H9 (cell line): ENCODE data around the gene RCC1. TPM values are rescaled to one million over a fixed set of nuclear protein-coding genes. Genes with fewer than 3 reads are reported as not detected.
A peak's percentile ranks its signal among the peaks of the same experiment; 100 is the strongest.

ENCODE experiments used
- DNase-seq: peaks from one replicate; pipeline ENCODE4 v3.0.0-alpha.2; 2017
- H2AFZ ChIP-seq: one replicate; pipeline ENCODE4 v1.6.1; 2013; ENCODE audit warnings: mild to moderate bottlenecking, low read length, control low read depth, moderate library complexity
- H2AK5ac ChIP-seq: 2 replicates; pipeline ENCODE4 v1.6.1; 2013; ENCODE audit warnings: low read length, control low read depth, mixed read lengths; ENCODE audit not compliant: insufficient read length
- H2BK120ac ChIP-seq: one replicate; pipeline ENCODE4 v1.6.1; 2013; ENCODE audit warnings: low read depth, mild to moderate bottlenecking, low read length, control low read depth, inconsistent platforms; ENCODE audit not compliant: poor library complexity, severe bottlenecking
- H2BK12ac ChIP-seq: 2 replicates; pipeline ENCODE4 v1.6.1; 2013; ENCODE audit warnings: low read length, control low read depth, mixed read lengths, low read depth; ENCODE audit not compliant: insufficient read length
- H2BK15ac ChIP-seq: 2 replicates; pipeline ENCODE4 v1.6.1; 2013; ENCODE audit warnings: low read depth, low read length, control low read depth
- H2BK20ac ChIP-seq: one replicate; pipeline ENCODE4 v1.6.1; 2013; ENCODE audit warnings: low read depth, mild to moderate bottlenecking, low read length, control low read depth, inconsistent platforms; ENCODE audit not compliant: poor library complexity, severe bottlenecking
- H2BK5ac ChIP-seq: 2 replicates; pipeline ENCODE4 v1.6.1; 2013; ENCODE audit warnings: low read length, control low read depth, mixed read lengths; ENCODE audit not compliant: insufficient read length
- H3K14ac ChIP-seq: 2 replicates; pipeline ENCODE4 v1.6.1; 2013; ENCODE audit warnings: low read length, control low read depth; ENCODE audit not compliant: insufficient read depth
- H3K18ac ChIP-seq: 2 replicates; pipeline ENCODE4 v1.6.1; 2013; ENCODE audit warnings: low read depth, mild to moderate bottlenecking, mixed read lengths, low read length, control low read depth; ENCODE audit not compliant: insufficient read length
- H3K23ac ChIP-seq: 2 replicates; pipeline ENCODE4 v1.6.1; 2013; ENCODE audit warnings: low read length, control low read depth, mixed read lengths, low read depth; ENCODE audit not compliant: insufficient read length
- H3K23me2 ChIP-seq: 2 replicates; pipeline ENCODE4 v1.6.1; 2013; ENCODE audit warnings: low read depth, mild to moderate bottlenecking, mixed read lengths, low read length, control low read depth; ENCODE audit not compliant: insufficient read length, poor library complexity, severe bottlenecking
- H3K27ac ChIP-seq: 2 replicates; pipeline ENCODE4 v1.5.1; 2013; ENCODE audit warnings: low read length, control low read depth, mixed read lengths, low read depth; ENCODE audit not compliant: insufficient read length
- H3K27me3 ChIP-seq: 2 replicates; pipeline ENCODE4 v1.6.1; 2013; ENCODE audit warnings: low read length, control low read depth, inconsistent platforms; ENCODE audit not compliant: insufficient read depth
- H3K4ac ChIP-seq: 2 replicates; pipeline ENCODE4 v1.6.1; 2013; ENCODE audit warnings: low read depth, mild to moderate bottlenecking, control low read depth, inconsistent platforms, low read length, moderate library complexity
- H3K4me1 ChIP-seq: 2 replicates; pipeline ENCODE4 v1.6.1; 2013; ENCODE audit warnings: low read length, control low read depth, inconsistent platforms; ENCODE audit not compliant: insufficient read depth
- H3K4me2 ChIP-seq: 2 replicates; pipeline ENCODE4 v1.6.1; 2013; ENCODE audit warnings: low read length, control low read depth, mixed read lengths; ENCODE audit not compliant: insufficient read length, insufficient read depth
- H3K56ac ChIP-seq: 2 replicates; pipeline ENCODE4 v1.6.1; 2013; ENCODE audit warnings: low read depth, mild to moderate bottlenecking, mixed read lengths, low read length, control low read depth; ENCODE audit not compliant: insufficient read length
- H3K79me1 ChIP-seq: 2 replicates; pipeline ENCODE4 v1.6.1; 2013; ENCODE audit warnings: low read depth, mild to moderate bottlenecking, moderate library complexity, low read length, control low read depth, inconsistent platforms; ENCODE audit not compliant: insufficient read depth, poor library complexity, severe bottlenecking
- H3K79me2 ChIP-seq: 2 replicates; pipeline ENCODE4 v1.6.1; 2013; ENCODE audit warnings: low read length, control low read depth, inconsistent platforms; ENCODE audit not compliant: insufficient read depth
- H3K9ac ChIP-seq: 2 replicates; pipeline ENCODE4 v1.6.1; 2013; ENCODE audit warnings: low read length, control low read depth, mixed read lengths; ENCODE audit not compliant: insufficient read length; ENCODE audit errors: extremely low read depth
- H3K9me3 ChIP-seq: one replicate; pipeline ENCODE4 v1.6.1; 2013; ENCODE audit warnings: low read depth, low read length, inconsistent platforms; ENCODE audit not compliant: control insufficient read depth
- H3T11ph ChIP-seq: one replicate; pipeline ENCODE4 v1.6.1; 2013; ENCODE audit warnings: mild to moderate bottlenecking, low read length, control low read depth, inconsistent platforms
- H4K20me1 ChIP-seq: one replicate; pipeline ENCODE4 v1.6.1; 2013; ENCODE audit not compliant: control insufficient read depth, insufficient read length, insufficient read depth
- H4K5ac ChIP-seq: 2 replicates; pipeline ENCODE4 v1.6.1; 2013; ENCODE audit warnings: low read depth, mild to moderate bottlenecking, mixed read lengths, low read length, control low read depth; ENCODE audit not compliant: insufficient read length
- H4K8ac ChIP-seq: replicated peaks from 2 replicates; pipeline ENCODE4 v1.6.1; 2013; ENCODE audit warnings: low read length, control low read depth, mixed read lengths, low read depth; ENCODE audit not compliant: insufficient read length
- H4K91ac ChIP-seq: 2 replicates; pipeline ENCODE4 v1.6.1; 2013; ENCODE audit warnings: low read depth, mild to moderate bottlenecking, moderate library complexity, mixed read lengths, low read length, control low read depth; ENCODE audit not compliant: insufficient read length
- H3K27ac Mint-ChIP-seq, 3 experiments: 2 replicates in 2 of 3; 3 replicates in 1 of 3; pipeline ENCODE4 v1.8.0; 2020 to 2021; ENCODE audit warnings: mixed read lengths in 3 of 3, mild to moderate bottlenecking in 1 of 3, moderate library complexity in 1 of 3
- H3K27me3 Mint-ChIP-seq: 2 replicates; pipeline ENCODE4 v1.8.0; 2021; ENCODE audit warnings: low read depth, mild to moderate bottlenecking, moderate library complexity, mixed read lengths
- H3K36me3 Mint-ChIP-seq, 3 experiments: 2 replicates in 2 of 3; 3 replicates in 1 of 3; pipeline ENCODE4 v1.8.0; 2020 to 2021; ENCODE audit warnings: low read depth in 3 of 3, mixed read lengths in 3 of 3; ENCODE audit not compliant: insufficient read depth in 1 of 3
- H3K4me1 Mint-ChIP-seq, 2 experiments: 2 replicates each; pipeline ENCODE4 v1.8.0; 2020; ENCODE audit warnings: mixed read lengths in 2 of 2
- H3K4me3 Mint-ChIP-seq, 2 experiments: 2 replicates in 1 of 2; 3 replicates in 1 of 2; pipeline ENCODE4 v1.8.0; 2020 to 2021; ENCODE audit warnings: mild to moderate bottlenecking in 2 of 2, mixed read lengths in 2 of 2, moderate library complexity in 1 of 2
- H3K9me3 Mint-ChIP-seq, 2 experiments: 2 replicates in 1 of 2; 3 replicates in 1 of 2; pipeline ENCODE4 v1.8.0; 2020; ENCODE audit warnings: mild to moderate bottlenecking in 2 of 2, mixed read lengths in 2 of 2, moderate library complexity in 1 of 2
- WGBS: extraction: QIAGEN DNeasy Blood & Tissue Kit; methylation state at CpG from one replicate; pipeline ENCODE4 v1.1.7; 2013; ENCODE audit warnings: missing lambda C conversion rate, low lambda C conversion rate, mixed read lengths; ENCODE audit not compliant: insufficient read length; ENCODE audit errors: extremely low coverage; 5-methylcytosine and 5-hydroxymethylcytosine counted together
- long read RNA-seq: library from polyadenylated mRNA; unstranded; transcript quantifications from one replicate; pipeline ENCODE4 v2.0.0, GENCODE V29; 2020
- total RNA-seq: library from RNA; stranded (reverse); gene quantifications from 2 replicates; pipeline ENCODE4 v1.2.1, GENCODE V29; 2021
- TF ChIP-seq, protein P1 (sequence below): fragments of 200-600 bp; sonication (generic); conservative IDR thresholded peaks from 3 replicates; pipeline ENCODE4 v1.8.0; 2021; ENCODE audit warnings: antibody characterized with exemption, mild to moderate bottlenecking

Gene RCC1, protein sequence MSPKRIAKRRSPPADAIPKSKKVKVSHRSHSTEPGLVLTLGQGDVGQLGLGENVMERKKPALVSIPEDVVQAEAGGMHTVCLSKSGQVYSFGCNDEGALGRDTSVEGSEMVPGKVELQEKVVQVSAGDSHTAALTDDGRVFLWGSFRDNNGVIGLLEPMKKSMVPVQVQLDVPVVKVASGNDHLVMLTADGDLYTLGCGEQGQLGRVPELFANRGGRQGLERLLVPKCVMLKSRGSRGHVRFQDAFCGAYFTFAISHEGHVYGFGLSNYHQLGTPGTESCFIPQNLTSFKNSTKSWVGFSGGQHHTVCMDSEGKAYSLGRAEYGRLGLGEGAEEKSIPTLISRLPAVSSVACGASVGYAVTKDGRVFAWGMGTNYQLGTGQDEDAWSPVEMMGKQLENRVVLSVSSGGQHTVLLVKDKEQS
- 92.1 and 93.6 TPM in 2 replicates for total RNA-seq
- long read RNA-seq, transcript RCC1-202 (10 exons, 2,424 nt), result major isoform, 292 of 492 reads
- long read RNA-seq, transcript RCC1-201 (11 exons, 1,577 nt), result minor isoform, 15 of 492 reads
- long read RNA-seq, transcript RCC1-203 (13 exons, 2,844 nt), result minor isoform, 5 of 492 reads
- long read RNA-seq, partial matches to known transcripts, result 39 of 492 reads
- long read RNA-seq, other reads (novel, unspliced or antisense), result 139 of 492 reads

DNA sequence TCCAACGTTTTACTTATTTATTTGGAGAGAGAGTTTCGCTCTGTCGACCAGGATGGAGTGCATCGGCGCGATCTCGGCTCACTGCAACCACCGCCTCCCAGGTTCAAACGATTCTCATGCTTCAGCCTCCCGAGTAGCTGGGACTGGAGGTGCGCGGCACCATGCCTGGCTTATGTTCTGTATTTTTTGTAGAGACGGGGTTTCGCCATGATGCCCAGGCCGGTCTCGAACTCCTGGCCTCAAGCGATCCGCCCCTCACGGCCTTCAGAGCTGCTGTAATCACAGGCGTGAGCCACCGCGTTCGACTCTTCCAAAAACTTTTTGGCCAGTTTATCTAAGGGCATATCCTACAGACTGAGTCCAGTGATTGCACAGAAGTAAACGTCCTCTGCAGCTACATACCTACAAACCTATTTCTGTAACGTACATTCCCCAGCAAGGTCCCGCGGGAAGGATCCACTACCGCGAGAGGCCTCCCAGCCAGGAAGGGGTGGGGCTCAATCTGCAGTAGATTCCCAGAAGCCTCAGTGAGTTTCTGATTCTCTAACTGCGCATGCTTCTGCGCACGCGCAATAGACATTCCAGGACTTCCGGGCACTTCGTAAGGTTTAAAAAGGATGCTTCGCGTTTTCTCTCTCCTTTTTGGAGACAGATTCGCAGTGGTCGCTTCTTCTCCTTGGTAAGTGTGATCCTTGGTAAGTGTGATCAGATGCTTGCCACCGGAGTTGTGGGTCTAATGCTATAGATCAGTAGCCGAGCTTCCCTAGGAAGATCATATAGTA is at the start of gene RCC1:
Gene RCC1 (plus strand): TSS at position 638 of the 782 bp plus-strand sequence. CDS start 23,824 bp downstream, outside the sequence.
- Mint-ChIP-seq H3K27me3 (peaks cover 37% of the 10 kb centered on the region), H3K36me3 (peaks cover 48 to 52% (median 49%) of the 10 kb centered on the region in 3 experiments), H3K27ac (peak within 1 kb of the TSS; percentile 99), H3K4me3 (peak within 1 kb of the TSS; percentile 97), H3K4me1 (peaks cover 18 to 34% of the 10 kb centered on the region in 2 experiments), H3K9me3 (peaks cover 7 to 8% of the 10 kb centered on the region in 2 experiments)
- H4K20me1 ChIP-seq, result peaks cover 3% of the 10 kb centered on the region
- H3K27ac ChIP-seq, result peak within 1 kb of the TSS; percentile 89
- DNase-seq, result peak; percentile 97
- H4K5ac ChIP-seq, result no peak within 1 kb of the TSS
- peak within 1 kb of the TSS; percentile 67 for H3K56ac ChIP-seq
- H3T11ph ChIP-seq, result no peak within 1 kb of the TSS
- H3K79me2 ChIP-seq, result 0 out of 2 replicates have a peak, but pooled peaks cover 2% of the 10 kb centered on the region
- H3K79me1 ChIP-seq, result no peaks in the 10 kb centered on the region
- no peak within 1 kb of the TSS for H4K91ac ChIP-seq
- H3K4me2 ChIP-seq, result peak within 1 kb of the TSS; percentile 65
- WGBS, result no CpG with 5 or more reads among the region's 41 CpGs
- H2AFZ ChIP-seq, result no peak within 1 kb of the TSS
- H2BK20ac ChIP-seq, result no peak within 1 kb of the TSS
- H3K4me1 ChIP-seq, result peaks cover 2% of the 10 kb centered on the region; the same call in 1 of the 2 replicates
- H4K8ac ChIP-seq, result no peak within 1 kb of the TSS
- no peak within 1 kb of the TSS for H2BK15ac ChIP-seq
- H3K27me3 ChIP-seq, result no peaks in the 10 kb centered on the region
- H3K9ac ChIP-seq, result peak within 1 kb of the TSS; percentile 99
- no peak within 1 kb of the TSS for H2BK12ac ChIP-seq
- H3K9me3 ChIP-seq, result no peaks in the 10 kb centered on the region
- TF ChIP-seq, protein P1, sequence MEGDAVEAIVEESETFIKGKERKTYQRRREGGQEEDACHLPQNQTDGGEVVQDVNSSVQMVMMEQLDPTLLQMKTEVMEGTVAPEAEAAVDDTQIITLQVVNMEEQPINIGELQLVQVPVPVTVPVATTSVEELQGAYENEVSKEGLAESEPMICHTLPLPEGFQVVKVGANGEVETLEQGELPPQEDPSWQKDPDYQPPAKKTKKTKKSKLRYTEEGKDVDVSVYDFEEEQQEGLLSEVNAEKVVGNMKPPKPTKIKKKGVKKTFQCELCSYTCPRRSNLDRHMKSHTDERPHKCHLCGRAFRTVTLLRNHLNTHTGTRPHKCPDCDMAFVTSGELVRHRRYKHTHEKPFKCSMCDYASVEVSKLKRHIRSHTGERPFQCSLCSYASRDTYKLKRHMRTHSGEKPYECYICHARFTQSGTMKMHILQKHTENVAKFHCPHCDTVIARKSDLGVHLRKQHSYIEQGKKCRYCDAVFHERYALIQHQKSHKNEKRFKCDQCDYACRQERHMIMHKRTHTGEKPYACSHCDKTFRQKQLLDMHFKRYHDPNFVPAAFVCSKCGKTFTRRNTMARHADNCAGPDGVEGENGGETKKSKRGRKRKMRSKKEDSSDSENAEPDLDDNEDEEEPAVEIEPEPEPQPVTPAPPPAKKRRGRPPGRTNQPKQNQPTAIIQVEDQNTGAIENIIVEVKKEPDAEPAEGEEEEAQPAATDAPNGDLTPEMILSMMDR, result no peak
- H3K14ac ChIP-seq, result peak within 1 kb of the TSS; percentile 86
- H3K23ac ChIP-seq, result no peak within 1 kb of the TSS
- H2BK120ac ChIP-seq, result no peak within 1 kb of the TSS
- H2AK5ac ChIP-seq, result no peak within 1 kb of the TSS
- H3K4ac ChIP-seq, result no peak within 1 kb of the TSS; the same call in 1 of the 2 replicates
- H3K23me2 ChIP-seq, result peaks cover 4% of the 10 kb centered on the region
- peak within 1 kb of the TSS; percentile 2 for H2BK5ac ChIP-seq
- H3K18ac ChIP-seq, result peak within 1 kb of the TSS; percentile 90
